RWPE2 (cell line): ENCODE measurements around the gene DLK2.

Source experiments
- ATAC-seq: fragments of 200-7000 bp; cut with Tn5 transposase; 3 replicates; pipeline ENCODE4 v1.9.1; 2021; ENCODE audit warnings: low read depth
- DNase-seq: peaks from one replicate; pipeline ENCODE4 v3.0.0-alpha.2; 2020; ENCODE audit warnings: low spot score
- H3K27ac ChIP-seq: fragments of 450-650 bp; 2 replicates; pipeline ENCODE4 v1.5.1; 2017; ENCODE audit warnings: mild to moderate bottlenecking; ENCODE audit not compliant: poor library complexity, severe bottlenecking
- H3K27me3 ChIP-seq: fragments of 250-450 bp; sonication (Bioruptor Pico); 2 replicates; pipeline ENCODE4 v1.5.1; 2021; ENCODE audit warnings: mild to moderate bottlenecking, moderate library complexity; ENCODE audit not compliant: insufficient read depth, poor library complexity, severe bottlenecking
- H3K36me3 ChIP-seq: fragments of 250-450 bp; sonication (Bioruptor Pico); 2 replicates; pipeline ENCODE4 v1.5.1; 2020; ENCODE audit warnings: low read depth, mild to moderate bottlenecking, moderate library complexity
- H3K4me1 ChIP-seq: fragments of 250-450 bp; sonication (Bioruptor Pico); 2 replicates; pipeline ENCODE4 v1.5.1; 2021; ENCODE audit warnings: mild to moderate bottlenecking, moderate library complexity; ENCODE audit not compliant: insufficient read depth, poor library complexity, severe bottlenecking
- H3K4me3 ChIP-seq: fragments of 250-450 bp; sonication (Bioruptor Pico); 2 replicates; pipeline ENCODE4 v1.5.1; 2021; ENCODE audit warnings: mild to moderate bottlenecking, moderate library complexity; ENCODE audit not compliant: severe bottlenecking
- H3K9me3 ChIP-seq: fragments of 250-450 bp; sonication (Bioruptor Pico); 2 replicates; pipeline ENCODE4 v1.5.1; 2021; ENCODE audit warnings: mild to moderate bottlenecking, moderate library complexity; ENCODE audit not compliant: severe bottlenecking
- CTCF ChIP-seq: fragments of 450-650 bp; IDR thresholded peaks from one replicate; pipeline ENCODE4 v1.5.1; 2017; ENCODE audit warnings: mild to moderate bottlenecking, moderate library complexity; ENCODE audit not compliant: poor library complexity, severe bottlenecking

DLK2 gene

GRCh38 chr6:43436577-43437282 lies 18.6 kb downstream of the DLK2 start:
- DNase-seq = peak; percentile 83
- Histone ChIP-seq H3K27ac (peak overlapping the region; percentile 35), H3K9me3 (no peaks in the 10 kb centered on the region), H3K4me1 (peaks cover 19% of the 10 kb centered on the region), H3K4me3 (no peak overlapping the region), H3K27me3 (no peaks in the 10 kb centered on the region), H3K36me3 (peaks cover 22% of the 10 kb centered on the region)
- peak; percentile 84 for ATAC-seq
- no peak for TF ChIP-seq CTCF

- peaks cover 23% of the 10 kb centered on the region for H3K36me3 ChIP-seq
- no peak for DNase-seq
- TF ChIP-seq CTCF = no peak
- H3K9me3 ChIP-seq = no peaks in the 10 kb centered on the region
- ATAC-seq = peak; percentile 17; the same call in 2 of the 3 replicates
- peaks cover 19% of the 10 kb centered on the region for H3K4me1 ChIP-seq
- H3K4me3 ChIP-seq = no peak overlapping the region
- H3K27ac ChIP-seq = peak overlapping the region; percentile 35
- no peaks in the 10 kb centered on the region for H3K27me3 ChIP-seq
Observed at GRCh38 chr6:43435682-43436437, 19.5 kb downstream of the DLK2 start.

- ATAC-seq = no peak
- no peak overlapping the region for H3K27ac ChIP-seq
Observed at GRCh38 chr6:43434943-43435342, 20.4 kb downstream of the DLK2 start.

GRCh38 chr6:43434001-43434840 lies 21.1 kb downstream of the DLK2 start:
- H3K4me3 ChIP-seq = no peak overlapping the region
- no peak for DNase-seq
- H3K4me1 ChIP-seq = peaks cover 19% of the 10 kb centered on the region
- no peaks in the 10 kb centered on the region for H3K27me3 ChIP-seq
- no peaks in the 10 kb centered on the region for H3K9me3 ChIP-seq
- no peak overlapping the region for H3K27ac ChIP-seq
- TF ChIP-seq CTCF = no peak
- H3K36me3 ChIP-seq = peaks cover 22% of the 10 kb centered on the region
- ATAC-seq = no peak

More at GRCh38 chr6:43434943-43435342, 20.4 kb downstream of the DLK2 start:
- DNase-seq = no peak
- no peak overlapping the region for H3K4me3 ChIP-seq
- no peaks in the 10 kb centered on the region for H3K9me3 ChIP-seq
- TF ChIP-seq CTCF = no peak
- peaks cover 20% of the 10 kb centered on the region for H3K36me3 ChIP-seq
- peaks cover 19% of the 10 kb centered on the region for H3K4me1 ChIP-seq
- H3K27me3 ChIP-seq = no peaks in the 10 kb centered on the region
